Tibial artery (tissue), 4 donors: ENCODE results near the gene SYNCRIP.

Experiments
- DNase-seq, 2 donors: peaks; one replicate each; pipeline ENCODE4 v3.0.0-alpha.2; 2019
- H3K27ac ChIP-seq, 2 donors: fragments of 200-600 bp; sonication (generic) in 1 of 2; 1 replicate in 1 of 2; 2 replicates in 1 of 2; pipeline ENCODE4 v1.5.1; 2018 to 2019; ENCODE audit warnings: mild to moderate bottlenecking in 1 of 2
- H3K27me3 ChIP-seq, 2 donors: fragments of 200-600 bp; sonication (generic) in 1 of 2; one replicate each; pipeline versions ENCODE4 v1.5.1 to v1.6.0; 2016 to 2019
- H3K36me3 ChIP-seq, 3 donors: fragments of 200-600 bp; sonication (generic) in 2 of 3; one replicate each; pipeline ENCODE4 v1.5.1; 2016 to 2019; ENCODE audit warnings: mild to moderate bottlenecking in 2 of 3
- H3K4me1 ChIP-seq, 4 donors: fragments of 200-600 bp; sonication (generic) in 2 of 4; 1 replicate in 3 of 4; 2 replicates in 1 of 4; pipeline ENCODE4 v1.5.1; 2016 to 2019
- H3K4me3 ChIP-seq, 2 donors: fragments of 200-600 bp; sonication (generic) in 1 of 2; 1 replicate in 1 of 2; 2 replicates in 1 of 2; pipeline ENCODE4 v1.5.1; 2018 to 2019; ENCODE audit warnings: mild to moderate bottlenecking in 2 of 2
- H3K9me3 ChIP-seq, 3 donors: fragments of 200-600 bp; sonication (generic) in 1 of 3; one replicate each; pipeline ENCODE4 v1.5.1; 2016 to 2019
- intact Hi-C: fragments of 100-400 bp; cut with DNase I; formaldehyde crosslinking; loops from one replicate; pipeline ENCODE4 v1.15.0; 2023; ENCODE audit warnings: low total_unique reads
- TF ChIP-seq, protein P1 (sequence below), 2 experiments: fragments of 200-600 bp in 1 of 2; fragments of 450-650 bp in 1 of 2; IDR thresholded peaks; one replicate each; pipeline ENCODE4 v1.5.1; 2017 to 2019; ENCODE audit warnings: antibody characterized with exemption in 2 of 2, mild to moderate bottlenecking in 1 of 2, moderate library complexity in 1 of 2

The SYNCRIP gene

DNA sequence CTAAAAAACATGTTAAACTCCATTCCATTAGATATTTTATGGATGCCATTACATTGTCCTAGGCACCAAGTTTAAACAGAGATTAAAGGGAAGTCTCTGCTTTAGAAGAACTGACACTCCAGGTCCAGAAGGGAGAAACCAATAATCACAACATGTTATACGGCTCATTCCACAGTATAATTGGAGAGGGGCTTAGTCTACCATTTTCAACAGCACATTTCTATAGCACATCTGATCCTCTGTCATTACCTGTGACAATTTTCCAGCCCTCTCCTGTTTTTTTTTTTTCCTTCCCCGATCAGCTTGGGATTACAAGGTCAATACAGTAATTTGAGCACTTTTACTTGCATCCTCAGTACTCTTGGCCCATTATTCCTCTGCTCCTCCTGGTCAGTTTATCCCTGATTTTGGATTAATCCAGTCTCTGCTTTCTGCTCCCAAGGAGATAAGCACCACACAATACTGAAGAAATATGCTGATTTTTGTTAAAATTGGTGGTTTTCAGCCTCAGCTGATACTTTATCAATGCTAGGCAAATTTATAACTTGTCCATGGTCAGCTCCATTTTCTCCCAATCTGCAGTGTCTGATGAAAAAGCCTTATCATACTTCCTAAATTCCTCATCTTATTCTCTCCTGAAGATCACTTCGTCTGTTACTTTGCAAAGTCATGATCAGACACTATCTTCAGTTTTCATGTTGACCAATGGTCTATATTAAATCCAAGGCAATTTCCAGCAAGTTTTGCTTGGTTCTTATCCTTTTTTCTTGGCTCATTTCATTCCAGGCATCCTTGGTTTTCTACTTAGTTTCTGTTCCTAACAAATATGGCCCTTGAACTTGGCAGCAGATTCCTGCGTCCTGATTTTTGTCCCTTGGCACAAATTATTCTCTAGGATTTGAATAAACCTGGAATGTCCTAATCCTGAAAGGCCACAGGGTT is 30.8 kb upstream of the SYNCRIP start:
- Histone ChIP-seq H3K27ac (no peak overlapping the region), H3K4me1 (peaks cover 0 to 40% (median 22%) of the 10 kb centered on the region in 4 donors), H3K9me3 (no peaks in the 10 kb centered on the region), H3K4me3 (no peak overlapping the region), H3K27me3 (no peaks in the 10 kb centered on the region), H3K36me3 (peaks cover 0 to 8% (median 0%) of the 10 kb centered on the region in 3 donors)
- TF ChIP-seq, protein P1, sequence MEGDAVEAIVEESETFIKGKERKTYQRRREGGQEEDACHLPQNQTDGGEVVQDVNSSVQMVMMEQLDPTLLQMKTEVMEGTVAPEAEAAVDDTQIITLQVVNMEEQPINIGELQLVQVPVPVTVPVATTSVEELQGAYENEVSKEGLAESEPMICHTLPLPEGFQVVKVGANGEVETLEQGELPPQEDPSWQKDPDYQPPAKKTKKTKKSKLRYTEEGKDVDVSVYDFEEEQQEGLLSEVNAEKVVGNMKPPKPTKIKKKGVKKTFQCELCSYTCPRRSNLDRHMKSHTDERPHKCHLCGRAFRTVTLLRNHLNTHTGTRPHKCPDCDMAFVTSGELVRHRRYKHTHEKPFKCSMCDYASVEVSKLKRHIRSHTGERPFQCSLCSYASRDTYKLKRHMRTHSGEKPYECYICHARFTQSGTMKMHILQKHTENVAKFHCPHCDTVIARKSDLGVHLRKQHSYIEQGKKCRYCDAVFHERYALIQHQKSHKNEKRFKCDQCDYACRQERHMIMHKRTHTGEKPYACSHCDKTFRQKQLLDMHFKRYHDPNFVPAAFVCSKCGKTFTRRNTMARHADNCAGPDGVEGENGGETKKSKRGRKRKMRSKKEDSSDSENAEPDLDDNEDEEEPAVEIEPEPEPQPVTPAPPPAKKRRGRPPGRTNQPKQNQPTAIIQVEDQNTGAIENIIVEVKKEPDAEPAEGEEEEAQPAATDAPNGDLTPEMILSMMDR (IDR thresholded peaks at IDR 0.05) = no peak
- no peak for DNase-seq
- intact Hi-C loops = loop anchor here (10.0 kb wide), 1 partner anchor 79 kb away; the partner anchor contains the start of gene SNX14

DNA sequence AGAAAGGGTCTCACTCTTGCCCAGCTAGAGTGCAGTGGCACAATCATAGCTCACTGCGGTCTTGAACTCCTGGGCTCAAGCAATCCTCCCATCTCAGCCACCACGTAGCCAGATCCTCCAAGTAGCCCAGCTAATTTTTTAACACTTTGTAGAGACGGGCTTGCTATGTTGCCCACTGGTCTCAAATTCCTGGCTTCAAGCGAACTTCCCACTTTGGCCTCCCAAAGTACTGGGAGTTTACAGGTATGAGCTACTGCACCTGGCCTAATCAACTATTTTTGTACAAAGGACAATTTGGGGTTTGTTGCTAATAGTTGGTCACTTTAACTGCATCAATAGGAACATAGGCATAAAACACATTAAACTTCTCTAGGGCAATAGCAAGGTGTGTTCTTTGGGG is 29.9 kb upstream of the SYNCRIP start:
- Histone ChIP-seq H3K27ac (no peak overlapping the region), H3K27me3 (no peaks in the 10 kb centered on the region), H3K4me1 (peaks cover 0 to 40% (median 22%) of the 10 kb centered on the region in 4 donors), H3K4me3 (no peak overlapping the region), H3K9me3 (no peaks in the 10 kb centered on the region), H3K36me3 (peaks cover 0 to 8% (median 0%) of the 10 kb centered on the region in 3 donors)
- no peak for DNase-seq
- TF ChIP-seq, protein P1 (IDR thresholded peaks at IDR 0.05) = no peak
- intact Hi-C loops = loop anchor here (10.0 kb wide), 1 partner anchor 78 kb away; the partner anchor contains the start of gene SNX14

DNA sequence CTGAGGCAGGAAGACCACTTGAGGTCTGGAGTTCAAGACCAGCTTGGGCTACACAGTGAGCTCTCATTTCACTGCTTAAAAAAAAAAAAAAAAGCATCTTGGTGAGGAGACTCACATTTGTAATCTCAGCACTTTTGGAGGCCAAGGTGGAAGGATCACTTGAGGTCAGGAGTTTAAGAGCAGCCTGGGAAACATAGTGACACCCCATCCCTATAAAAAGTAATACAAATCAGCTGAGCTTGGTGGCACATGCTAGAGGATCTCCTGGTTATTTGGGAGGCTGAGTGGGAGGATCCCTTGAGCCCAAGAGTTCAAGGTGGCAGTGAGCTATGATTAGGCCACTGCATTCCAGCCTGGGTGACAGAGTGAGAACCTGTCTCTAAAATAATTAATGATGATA is 29.4 kb upstream of the SYNCRIP start:
- H3K36me3 ChIP-seq = peaks cover 0 to 11% (median 5%) of the 10 kb centered on the region in 3 donors
- TF ChIP-seq, protein P1 (IDR thresholded peaks at IDR 0.05) = no peak
- H3K27me3 ChIP-seq = no peaks in the 10 kb centered on the region
- no peak overlapping the region for H3K4me3 ChIP-seq
- intact Hi-C loops = loop anchor here (10.0 kb wide), 1 partner anchor 77 kb away; the partner anchor contains the start of gene SNX14
- peaks cover 0 to 40% (median 22%) of the 10 kb centered on the region in 4 donors for H3K4me1 ChIP-seq
- peaks cover 0 to 4% (median 0%) of the 10 kb centered on the region in 3 donors for H3K9me3 ChIP-seq
- H3K27ac ChIP-seq = no peak overlapping the region
- DNase-seq = no peak

DNA sequence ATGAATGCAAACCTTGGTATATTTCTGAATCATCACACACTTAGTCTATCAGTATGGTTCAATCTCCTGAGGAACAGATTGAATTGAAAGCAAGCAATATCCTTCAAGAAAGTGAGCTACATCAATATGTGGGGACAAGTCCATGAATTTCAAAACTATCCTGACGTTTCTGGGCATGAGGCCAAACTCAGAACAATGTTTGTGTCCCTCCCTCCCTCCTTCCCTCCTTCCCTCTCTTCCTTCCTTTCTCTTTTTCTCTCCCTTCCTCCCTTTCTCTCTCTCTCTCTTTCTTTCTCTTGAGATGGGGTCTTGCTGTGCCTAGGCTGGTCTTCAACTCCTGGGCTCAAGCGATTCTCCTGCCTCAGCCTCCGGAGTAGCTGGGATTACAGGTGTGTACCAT is 27.9 kb upstream of the SYNCRIP start:
- Histone ChIP-seq H3K36me3 (peaks cover 3 to 24% (median 12%) of the 10 kb centered on the region in 3 donors), H3K27ac (no peak overlapping the region), H3K9me3 (peaks cover 0 to 5% (median 0%) of the 10 kb centered on the region in 3 donors), H3K27me3 (no peaks in the 10 kb centered on the region), H3K4me3 (no peak overlapping the region), H3K4me1 (peaks cover 0 to 36% (median 19%) of the 10 kb centered on the region in 4 donors)
- TF ChIP-seq, protein P1 (IDR thresholded peaks at IDR 0.05) = no peak
- intact Hi-C loops = loop anchor here (10.0 kb wide), 1 partner anchor 76 kb away; the partner anchor contains the start of gene SNX14
- no peak for DNase-seq

DNA sequence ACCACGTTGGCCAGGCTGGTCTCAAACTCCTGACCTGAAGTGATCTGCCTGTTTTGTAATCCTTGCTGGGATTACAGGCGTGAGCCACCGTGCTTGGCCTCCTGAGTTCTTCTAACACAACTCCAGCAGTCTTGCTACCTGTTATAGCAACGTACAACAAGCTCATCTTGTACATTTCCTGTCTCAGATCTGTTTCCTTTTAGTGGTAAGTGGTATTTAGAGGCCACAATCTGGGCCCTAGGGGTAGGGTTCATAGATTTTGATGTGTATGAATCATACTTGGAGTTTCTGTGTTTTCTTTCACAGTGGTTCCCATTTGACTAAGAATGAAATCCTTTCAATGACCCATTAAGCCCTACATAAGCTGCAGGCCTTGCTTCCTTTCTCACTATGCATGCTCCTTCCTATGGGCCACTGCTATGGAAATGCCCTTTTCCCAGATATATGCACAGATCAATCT is 27.1 kb upstream of the SYNCRIP start:
- TF ChIP-seq, protein P1 (IDR thresholded peaks at IDR 0.05) = no peak
- Histone ChIP-seq H3K4me1 (peaks cover 0 to 28% (median 12%) of the 10 kb centered on the region in 4 donors), H3K9me3 (peaks cover 0 to 5% (median 0%) of the 10 kb centered on the region in 3 donors), H3K27ac (no peak overlapping the region), H3K4me3 (no peak overlapping the region), H3K36me3 (peaks cover 9 to 30% (median 18%) of the 10 kb centered on the region in 3 donors), H3K27me3 (no peaks in the 10 kb centered on the region)
- intact Hi-C loops = loop anchor here (10.0 kb wide), 1 partner anchor 75 kb away; the partner anchor contains the start of gene SNX14
- DNase-seq = no peak
